ENCODE results near the gene WFDC2.
"Not testable (repeated sequence)": the region's sequence is repeated elsewhere in the genome, so short reads cannot be mapped to it uniquely, and the experiment has no call there.

The WFDC2 gene

DNA sequence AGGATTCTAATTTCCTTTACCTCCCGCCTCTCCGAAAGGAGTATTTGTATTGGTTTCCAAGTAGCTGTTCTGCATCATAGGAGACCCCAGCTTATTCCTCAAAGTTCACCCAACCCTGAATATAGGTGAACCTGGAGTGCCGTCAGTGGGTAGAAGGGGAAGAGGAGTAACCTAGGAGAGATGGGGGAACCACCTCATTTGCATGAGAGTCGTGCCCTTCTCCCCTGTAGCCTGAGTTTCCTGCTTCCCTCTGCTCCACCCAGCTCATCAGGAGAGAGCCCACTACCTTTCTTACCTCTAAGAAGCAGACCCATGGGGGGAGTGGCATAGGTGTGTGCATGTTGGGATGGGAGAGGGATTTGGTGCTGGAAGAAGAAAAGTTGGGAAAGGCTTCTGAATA is 17.3 kb upstream of the WFDC2 start:
- no peak for DNase-seq (ENCODE audit: low read depth in 2 of 2)

DNA sequence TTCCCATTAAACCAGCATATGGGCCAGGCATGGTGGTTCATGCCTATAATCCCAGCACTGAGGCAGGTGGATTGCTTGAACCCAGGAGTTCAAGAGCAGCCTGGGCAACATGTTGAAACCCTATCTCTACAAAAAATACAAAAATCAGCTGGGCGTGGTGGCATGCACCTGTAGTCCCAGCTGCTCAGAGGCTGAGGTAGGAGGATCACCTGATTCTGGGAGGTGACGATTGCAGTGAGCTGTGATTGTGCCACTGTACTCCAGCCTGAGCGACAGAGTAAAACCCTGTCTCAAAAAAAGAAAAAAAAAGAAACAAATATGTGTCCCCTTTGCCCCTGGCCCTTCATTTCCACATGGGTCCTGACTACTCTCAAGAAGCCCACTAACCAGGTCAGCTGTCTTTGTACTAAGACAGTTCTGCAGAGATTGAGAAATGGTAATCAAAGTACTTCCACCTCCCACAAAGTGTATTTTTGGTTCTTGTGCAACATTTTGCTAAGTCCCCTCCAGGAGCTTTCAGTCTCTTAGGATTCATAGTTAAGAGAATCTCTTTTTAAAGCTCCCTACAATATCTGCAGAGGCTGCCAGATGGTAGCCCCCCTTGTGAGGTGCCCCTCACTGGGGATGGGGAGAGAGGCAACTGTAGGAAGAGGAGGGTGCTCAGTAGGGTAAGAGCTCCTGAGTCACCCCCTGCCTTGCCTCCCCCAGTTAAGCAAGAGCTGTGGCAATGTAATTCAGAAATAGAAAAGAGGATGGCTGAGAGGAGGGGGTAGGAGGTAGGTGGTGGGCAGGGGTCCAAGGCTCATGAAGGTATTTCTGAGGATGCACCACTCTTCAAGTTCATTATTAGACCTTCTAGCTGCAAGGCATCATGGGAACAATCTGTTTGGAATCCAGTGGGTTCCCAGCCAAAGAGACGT is 16.5 kb upstream of the WFDC2 start:
- DNase-seq (ENCODE audit: low read depth in 2 of 2): no peak

DNA sequence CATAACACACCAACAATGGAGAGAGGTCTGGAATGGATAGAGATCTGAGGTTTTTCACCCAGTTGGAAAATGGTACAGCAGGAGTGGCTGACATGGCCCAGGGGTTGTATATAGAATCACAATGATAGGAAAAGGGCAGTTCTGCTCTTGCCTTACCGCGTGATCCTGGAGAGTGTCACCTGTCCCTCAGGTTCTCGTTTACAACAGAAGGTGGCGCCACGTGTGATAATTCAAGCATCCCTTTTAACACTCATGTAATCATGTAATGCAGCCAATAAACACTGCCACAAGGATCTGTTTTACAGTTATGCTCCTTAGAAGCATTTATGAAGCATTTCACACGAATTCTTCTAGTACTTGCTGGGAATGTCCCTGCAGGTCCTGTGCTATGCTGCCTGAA is 12.9 kb upstream of the WFDC2 start:
- DNase-seq (ENCODE audit: low read depth in 2 of 2): no peak

DNA sequence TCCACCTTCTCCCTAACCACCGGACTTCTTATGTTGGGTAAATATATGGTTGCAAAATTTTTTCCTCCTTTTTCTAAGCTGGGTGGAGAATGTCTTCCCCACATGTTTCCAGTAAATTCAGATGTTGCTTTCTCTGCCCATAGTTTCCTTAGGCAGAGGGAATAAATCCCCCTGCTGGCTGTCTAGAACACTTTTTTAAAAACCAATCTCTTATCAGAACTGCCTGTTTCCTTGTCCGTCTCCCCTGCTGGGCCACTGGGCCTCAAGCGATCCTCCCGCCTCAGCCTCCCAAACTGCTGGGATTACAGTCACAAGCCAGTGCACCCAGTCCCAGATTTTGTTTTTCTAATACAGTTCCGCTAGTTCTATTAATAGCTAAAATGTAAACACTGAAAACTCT is 9.9 kb upstream of the WFDC2 start:
- no peak for DNase-seq (ENCODE audit: low read depth in 2 of 2)

DNA sequence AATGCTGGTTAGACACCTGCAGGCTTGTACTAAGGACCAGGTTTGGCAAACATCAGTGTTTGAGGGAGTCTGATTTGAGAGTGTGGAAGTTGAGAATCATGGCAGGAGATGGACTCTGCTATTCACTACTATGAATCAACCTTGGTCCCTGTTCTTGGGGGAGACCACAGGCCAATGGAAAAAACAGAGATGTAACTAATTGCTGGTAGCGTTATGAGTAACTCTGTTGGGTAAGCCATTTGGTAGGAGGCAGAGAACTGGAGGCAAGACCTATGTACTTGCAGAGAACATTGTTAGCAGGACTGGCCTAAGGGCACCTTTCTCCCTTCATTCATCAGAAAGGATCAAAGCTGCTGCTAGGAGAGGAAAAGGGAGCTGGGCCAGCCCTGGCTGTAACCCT is 8.3 kb upstream of the WFDC2 start:
- no peak for DNase-seq (ENCODE audit: low read depth in 2 of 2)

DNA sequence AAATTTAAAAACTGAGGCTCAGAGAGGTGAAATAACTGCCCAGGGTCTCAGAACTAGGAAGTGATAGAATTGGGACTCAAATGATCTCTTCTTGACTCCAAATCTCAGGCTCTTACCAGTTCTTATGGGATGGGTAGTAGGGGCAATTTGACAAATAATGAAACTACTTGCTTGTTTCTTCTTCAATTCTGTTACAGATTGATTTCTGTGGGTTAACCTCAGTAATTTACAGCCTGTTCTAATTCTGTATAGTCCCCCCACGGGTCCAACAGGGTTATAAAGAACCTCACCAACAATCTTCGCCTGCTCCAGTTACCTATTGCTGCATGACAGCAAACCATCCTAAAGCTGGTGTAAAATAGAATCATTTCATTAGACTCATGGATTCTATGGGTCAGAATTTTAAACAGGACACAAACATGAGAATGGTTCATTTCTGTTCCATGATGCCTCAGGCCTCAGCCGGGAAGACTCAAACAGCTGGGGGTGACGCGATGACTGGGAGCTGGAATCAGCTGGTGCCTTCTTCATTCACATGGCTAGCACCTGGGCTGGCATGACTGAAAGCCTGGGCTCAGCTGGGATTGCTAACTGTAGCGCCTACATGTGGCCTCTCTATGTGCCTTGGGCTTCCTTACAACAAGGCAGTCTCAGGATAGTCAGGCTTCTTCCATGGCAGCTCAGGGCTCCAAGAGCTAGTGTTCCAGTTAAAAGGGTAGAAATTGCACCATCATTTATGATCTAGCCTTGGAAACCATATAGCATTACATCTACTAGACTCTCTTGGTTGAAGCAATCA is 6.6 kb upstream of the WFDC2 start:
- no peak for DNase-seq (ENCODE audit: low read depth in 2 of 2)

DNA sequence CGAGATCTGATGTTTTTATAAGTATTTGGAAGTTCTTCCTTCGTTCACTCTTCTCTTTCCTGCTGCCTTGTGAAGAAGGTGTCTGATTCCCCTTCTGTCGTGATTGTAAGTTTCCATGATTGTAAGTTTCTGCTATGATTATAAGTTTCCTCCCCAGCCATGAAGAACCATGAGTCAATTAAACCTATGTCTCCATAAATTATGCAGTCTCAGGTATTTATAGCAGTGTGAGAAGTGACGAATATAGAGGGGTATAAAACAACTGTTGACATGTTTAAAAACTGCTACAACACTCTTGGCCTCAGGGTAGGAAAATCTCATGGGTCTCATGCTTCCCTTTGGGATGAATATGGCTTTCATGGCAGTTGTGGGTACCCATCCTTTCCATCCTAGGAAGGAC is 5.8 kb upstream of the WFDC2 start:
- no peak for DNase-seq (ENCODE audit: low read depth in 2 of 2)

DNA sequence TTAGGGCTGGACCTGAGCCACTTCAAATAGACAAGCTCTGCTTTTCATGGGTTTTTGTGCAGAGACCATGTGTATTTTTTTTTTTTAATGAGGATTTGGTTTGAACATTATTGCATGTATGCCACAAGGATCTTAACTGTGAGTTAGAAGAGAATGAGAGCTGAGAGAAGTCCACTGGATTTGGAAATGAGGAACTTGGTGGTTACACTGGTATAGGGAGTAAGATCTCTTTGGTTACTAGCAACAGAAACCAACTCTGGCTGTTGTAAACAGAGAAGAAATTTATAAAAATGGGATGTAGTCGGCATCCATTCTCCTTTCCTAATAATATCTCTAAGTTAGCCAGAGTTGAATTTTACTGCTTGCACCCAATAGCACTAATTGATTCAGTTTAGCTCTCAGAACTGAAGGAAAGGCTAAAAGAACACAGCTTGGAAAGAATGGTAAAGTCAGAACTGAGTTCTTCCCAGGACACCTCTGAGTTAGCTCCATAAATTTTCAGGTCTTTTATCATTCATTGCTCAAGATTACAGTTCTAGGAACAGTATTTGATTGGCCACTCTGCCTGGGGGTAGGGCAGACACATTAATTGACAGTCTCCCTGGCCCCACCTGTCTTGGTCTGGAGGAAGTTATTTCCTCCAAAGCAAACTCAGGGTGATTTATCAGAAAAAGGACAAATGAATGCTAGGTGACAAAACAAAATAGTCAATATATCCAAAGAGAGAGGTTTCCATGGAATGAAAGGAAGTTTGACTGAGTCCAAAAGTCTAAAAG is 3.9 kb upstream of the WFDC2 start:
- no peak for DNase-seq (ENCODE audit: low read depth in 2 of 2)

DNA sequence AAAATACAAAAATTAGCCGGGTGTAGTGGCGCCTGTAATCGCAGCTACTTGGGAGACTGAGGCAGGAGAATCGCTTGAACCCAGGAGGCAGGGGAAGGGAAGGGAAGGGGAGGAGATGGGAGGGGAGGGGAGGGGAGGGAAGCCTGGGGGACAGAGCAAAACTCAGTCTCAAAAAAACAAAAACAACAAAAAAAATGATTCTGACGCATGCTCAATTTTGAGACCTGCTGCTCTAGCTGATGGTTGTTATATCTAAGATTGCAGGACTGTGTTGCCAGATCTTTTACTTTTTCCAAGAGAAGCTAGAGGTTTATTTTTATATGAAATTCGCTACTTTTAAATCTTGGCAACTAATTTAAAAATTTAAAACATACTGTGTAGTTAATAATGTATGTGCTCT is 2.4 kb upstream of the WFDC2 start:
- no peak for DNase-seq (ENCODE audit: low read depth in 2 of 2)

DNA sequence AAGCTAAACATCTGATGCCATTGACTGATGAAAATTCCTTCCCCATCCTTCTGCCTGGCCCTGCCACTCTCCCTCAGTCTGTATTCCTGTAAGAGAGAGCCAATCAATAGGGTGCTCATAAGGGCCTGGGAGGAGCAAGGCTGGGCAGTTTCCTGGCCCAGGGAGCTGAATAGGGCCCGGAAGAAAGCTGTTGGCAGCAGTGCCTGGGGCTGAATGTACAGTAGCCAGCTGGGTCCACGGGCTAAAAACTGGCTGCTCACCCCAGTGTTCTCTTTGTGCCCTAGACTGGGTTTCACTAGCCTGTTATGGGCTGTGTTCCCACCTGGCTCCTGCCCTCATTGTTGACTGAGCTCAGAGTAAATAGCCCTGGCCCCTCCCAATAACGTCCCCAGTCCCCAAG is 1.7 kb upstream of the WFDC2 start:
- DNase-seq (ENCODE audit: low read depth in 2 of 2): no peak

DNA sequence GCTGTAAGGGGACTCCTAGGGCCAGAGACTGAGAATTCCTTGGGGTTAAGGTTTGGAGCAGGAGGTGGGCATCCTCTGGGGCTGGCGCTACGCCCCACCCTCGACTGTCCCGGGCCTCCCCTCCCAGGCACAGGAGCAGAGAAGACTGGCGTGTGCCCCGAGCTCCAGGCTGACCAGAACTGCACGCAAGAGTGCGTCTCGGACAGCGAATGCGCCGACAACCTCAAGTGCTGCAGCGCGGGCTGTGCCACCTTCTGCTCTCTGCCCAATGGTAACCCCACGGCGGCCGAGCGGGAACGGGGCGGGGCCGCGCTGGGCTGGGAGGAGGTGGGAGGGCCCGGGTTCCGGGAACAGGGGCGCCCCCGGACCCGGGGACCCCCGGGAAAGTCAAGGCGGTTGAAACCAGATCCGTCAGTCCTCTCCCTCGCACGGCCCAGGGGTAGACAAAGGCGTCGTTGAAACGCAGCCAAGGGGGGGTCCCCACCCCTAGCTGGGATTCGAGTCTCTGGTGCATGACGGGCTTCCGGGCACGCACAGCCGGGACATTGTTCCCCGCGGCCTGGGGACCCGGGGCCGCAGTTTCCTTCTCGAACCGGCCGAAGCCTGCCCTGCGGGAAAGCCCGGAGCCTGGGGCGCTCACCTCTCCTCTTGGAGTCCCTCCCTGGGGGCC is 844 bp downstream of the WFDC2 start:
- no peak for DNase-seq (ENCODE audit: low read depth in 2 of 2)

DNA sequence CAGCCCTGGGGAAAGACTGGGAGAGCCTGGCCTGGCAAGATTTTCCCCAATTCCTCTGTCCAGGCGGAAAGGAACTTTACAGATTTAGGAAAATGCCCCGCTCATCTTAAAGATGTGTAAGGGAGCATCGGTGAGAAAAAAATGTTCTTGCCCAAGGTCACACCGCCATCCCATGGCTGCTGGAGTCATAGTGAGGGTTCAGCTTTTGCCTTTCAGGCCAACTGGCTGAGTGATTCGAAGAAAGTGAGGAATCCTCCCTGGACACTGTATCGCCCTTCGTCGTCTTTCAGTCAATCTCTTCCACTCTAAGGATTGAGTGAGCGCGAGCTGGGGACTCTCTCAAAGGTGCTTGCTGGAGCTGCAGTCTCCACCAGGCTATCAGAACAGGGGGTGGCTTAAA is 1.4 kb downstream of the WFDC2 start:
- no peak for DNase-seq (ENCODE audit: low read depth in 2 of 2)

DNA sequence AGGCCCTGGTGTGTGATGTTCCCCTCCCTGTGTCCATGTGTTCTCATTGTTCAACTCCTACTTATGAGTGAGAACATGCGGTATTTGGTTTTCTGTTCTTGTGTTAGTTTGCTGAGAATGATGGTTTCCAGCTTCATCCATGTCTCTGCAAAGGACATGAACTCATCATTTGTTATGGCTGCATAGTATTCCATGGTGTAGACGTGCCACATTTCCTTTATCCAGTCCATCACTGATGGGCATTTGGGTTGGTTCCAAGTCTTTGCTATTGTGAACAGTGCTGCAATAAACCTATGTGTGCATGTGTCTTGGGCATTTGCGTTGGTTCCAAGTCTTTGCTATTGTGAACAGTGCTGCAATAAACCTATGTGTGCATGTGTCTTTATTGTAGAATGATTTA is 2.7 kb downstream of the WFDC2 start:
- not testable (repeated sequence) for DNase-seq (ENCODE audit: low read depth in 2 of 2)

DNA sequence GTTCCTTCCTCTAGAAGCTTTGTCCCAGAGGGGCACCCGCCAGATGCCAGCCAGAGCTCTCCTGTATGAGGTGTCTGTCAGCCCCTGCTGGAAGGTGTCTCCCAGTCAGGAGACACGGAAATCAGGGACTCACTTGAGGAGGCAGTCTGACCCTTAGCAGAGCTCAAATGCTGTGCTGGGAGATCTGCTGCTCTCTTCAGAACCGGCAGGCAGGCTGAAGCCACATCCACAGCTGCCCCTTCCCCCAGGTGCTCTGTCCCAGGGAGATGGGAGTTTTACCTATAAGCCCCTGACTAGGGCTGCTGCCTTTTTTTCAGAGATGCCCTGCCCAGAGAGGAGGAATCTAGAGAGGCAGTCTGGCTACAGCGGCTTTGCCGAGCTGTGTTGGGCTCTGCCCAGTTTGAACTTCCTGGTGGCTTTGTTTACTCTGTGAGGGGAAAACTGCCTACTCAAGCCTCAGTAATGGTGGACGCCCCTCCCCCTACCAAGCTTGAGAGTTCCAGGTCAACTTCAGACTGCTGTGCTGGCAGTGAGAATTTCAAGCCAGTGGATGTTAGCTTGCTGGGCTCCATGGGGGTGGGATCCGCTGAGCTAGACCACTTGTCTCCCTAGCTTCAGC is 8.1 kb downstream of the WFDC2 start:
- not testable (repeated sequence) for DNase-seq (ENCODE audit: low read depth in 2 of 2)

DNA sequence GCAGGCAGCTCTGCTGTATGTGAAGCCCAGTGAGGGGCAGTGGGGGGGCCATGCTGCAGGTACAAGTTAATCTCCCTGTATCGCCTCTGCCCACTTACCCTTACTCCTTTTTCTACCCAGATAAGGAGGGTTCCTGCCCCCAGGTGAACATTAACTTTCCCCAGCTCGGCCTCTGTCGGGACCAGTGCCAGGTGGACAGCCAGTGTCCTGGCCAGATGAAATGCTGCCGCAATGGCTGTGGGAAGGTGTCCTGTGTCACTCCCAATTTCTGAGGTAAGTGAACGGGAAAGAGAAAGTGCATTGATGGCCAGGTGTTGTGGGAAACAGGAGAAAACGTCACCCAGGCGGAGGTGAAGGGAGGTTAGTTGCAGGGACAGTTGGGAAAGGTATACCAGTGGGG is 10.3 kb downstream of the WFDC2 start:
- DNase-seq (ENCODE audit: low read depth in 2 of 2): no peak

DNA sequence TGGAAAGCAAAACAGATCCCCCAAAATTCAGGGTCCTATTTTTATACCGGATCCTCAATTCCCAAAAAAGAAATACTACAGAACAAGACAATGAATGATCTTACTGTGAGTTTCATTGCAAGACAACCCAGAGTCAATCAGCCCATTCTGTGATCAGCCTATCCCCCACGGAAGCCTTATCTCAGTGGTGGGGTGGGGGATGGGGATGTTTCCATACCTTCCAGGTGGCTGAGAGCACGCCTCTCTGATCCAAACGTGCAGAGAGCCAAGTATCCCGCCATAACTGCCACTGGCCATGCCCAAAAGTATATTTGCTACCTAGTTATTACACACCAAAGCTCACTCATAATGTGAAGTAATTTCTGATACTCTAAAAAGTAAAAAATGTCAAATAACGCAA is 15.1 kb downstream of the WFDC2 start:
- no peak for DNase-seq (ENCODE audit: low read depth in 2 of 2)

DNA sequence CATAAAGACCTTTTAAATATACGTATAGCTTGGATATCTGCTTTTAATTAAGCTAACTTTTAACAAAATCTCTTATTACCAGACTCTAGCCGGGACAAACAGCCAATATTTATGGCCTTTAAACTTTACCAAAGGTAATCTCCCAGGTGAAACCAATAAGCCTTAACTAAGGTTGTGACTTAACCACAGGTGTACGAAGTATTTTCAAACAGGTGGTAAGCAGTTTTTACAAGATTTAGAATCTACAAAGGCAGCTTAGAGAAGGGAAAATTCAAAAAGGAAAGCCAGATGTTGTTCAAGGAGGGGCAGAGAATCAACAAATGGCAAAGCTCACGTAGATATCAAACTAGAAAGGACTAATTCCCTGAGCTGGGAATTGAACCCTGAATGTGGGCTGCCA is 15.8 kb downstream of the WFDC2 start:
- DNase-seq (ENCODE audit: low read depth in 2 of 2): no peak

DNA sequence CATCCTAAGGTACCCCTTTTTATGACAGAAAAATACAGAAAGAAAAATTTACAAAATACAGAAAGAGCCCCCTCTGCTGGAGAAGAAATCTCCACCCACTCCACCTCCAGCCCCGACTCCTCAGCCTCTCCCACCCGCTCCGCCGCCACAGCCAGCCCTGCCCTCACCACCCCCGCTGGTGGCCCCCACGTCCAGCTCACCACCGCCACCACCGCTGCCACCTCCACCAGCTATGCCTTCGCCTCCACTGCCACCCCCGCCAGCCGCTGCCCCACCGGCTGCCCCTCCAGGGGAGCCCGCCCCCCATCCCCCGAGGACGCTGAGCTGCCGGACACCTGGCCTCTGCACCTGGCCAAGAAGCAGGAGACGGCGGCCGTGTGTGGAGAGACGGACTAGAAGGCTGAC is 17.7 kb downstream of the WFDC2 start:
- no peak for DNase-seq (ENCODE audit: low read depth in 2 of 2)

DNA sequence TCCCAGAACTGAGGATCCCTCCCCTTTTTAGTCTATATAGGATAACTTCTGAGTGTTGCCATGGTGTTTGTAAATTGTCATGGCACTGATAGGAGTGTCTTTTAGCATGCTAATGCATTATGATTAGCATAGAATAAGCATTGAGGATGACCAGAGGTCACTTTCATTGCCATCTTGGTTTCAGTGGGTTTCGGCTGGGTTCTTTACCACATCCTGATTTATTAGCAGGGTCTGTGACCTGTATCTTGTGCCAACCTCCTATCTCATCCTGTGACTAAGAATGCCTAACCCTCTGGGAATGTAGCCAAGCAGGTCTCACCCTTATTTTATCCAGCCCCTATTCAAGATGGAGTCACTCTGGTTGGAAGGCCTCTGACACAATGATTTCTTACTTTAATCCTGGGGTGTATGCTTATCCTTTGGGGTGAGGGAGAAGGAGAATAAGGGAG is 19.6 kb downstream of the WFDC2 start:
- DNase-seq (ENCODE audit: low read depth in 2 of 2): no peak

DNA sequence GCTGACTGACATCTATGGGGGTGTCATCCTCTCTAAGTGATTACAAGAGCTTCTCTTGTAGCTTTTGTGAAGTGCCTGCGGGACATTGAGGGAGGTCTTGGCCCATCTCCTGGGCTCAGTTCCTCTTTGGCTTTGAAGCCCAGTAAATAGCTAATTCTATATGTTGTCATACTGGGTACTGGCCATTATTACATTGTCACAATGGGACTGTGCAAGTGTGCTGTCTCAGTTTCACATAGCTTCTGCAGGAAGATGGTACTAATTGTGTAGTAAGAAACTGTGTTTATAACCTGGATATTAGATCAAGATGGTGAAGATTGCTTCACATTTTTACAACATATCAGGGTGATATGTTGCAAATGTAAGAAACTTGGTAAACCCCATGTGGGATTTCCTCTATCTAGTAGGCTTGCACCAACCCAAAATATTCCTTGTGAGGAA is 26.0 kb downstream of the WFDC2 start:
- DNase-seq (ENCODE audit: low read depth in 2 of 2): no peak

DNA sequence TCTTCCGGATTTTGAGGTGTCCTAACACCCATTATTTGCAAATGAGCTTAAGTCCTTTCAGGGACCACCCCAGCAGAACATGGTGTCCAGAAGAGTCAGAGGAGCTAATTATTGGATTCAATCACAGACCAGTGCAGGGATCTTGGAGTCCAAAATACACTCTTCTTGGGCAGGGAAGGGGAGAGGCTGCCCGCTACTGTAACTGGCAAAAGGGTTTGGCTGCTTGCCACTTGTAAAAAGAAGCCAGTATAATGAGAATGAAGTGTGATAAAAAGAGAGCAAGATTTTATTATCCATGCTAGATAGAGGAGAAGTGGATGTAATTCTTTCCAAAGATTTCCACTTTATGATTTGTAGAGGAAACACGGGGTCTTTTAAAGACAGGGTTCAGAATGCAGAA is 26.6 kb downstream of the WFDC2 start:
- DNase-seq (ENCODE audit: low read depth in 2 of 2): no peak
